ENCODE results near the gene HSF2BP. TPM values are rescaled to one million over a fixed set of nuclear protein-coding genes. Genes with fewer than 3 reads are reported as not detected.
"Not testable (repeated sequence)": the region's sequence is repeated elsewhere in the genome, so short reads cannot be mapped to it uniquely, and the experiment has no call there.

HSF2BP gene
- polyA plus RNA-seq, 1 donor (not counting 4 experiments of a cell fraction or from before 2014, with no cell fraction given) = 6.1 TPM

DNA sequence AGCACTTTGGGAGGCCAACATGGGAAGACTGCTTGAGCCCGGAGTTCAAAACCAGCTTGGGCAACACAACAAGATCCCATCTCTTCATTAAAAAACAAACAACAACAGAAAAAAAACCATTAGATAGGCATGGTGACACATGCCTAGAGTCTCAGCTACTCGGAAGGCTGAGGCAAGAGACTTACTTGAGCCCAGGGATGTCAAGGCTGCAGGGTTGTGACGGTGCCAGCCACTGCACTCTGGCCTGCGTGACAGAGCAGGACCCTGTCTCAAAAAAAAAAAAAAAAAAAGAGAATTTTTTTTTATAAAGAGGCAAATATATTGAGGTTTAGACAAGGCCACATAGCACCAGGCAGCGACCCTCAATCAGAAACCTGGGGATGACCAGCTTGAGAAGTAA is 62.7 kb downstream of the HSF2BP start:
- H3K9me1 ChIP-seq (ENCODE audit: control insufficient read depth, extremely low read depth, insufficient read depth, low read length) = no peaks in the 10 kb centered on the region
- H3K9me3 ChIP-seq (ENCODE audit: control insufficient read depth, low read depth, low read length) = no peaks in the 10 kb centered on the region
- dilution Hi-C loops (cut with MboI; ENCODE audit: extremely low pct_ligation_motif_present, low sequenced_read_pairs) = no loop called here
- no peaks in the 10 kb centered on the region for H4K20me1 ChIP-seq (ENCODE audit: control insufficient read depth, extremely low read depth, insufficient read depth, low read length)
- no peaks in the 10 kb centered on the region for H3K27me3 ChIP-seq (ENCODE audit: control insufficient read depth, extremely low read depth, insufficient read depth, low read length)
- H3K9ac ChIP-seq (ENCODE audit: control insufficient read depth, extremely low read depth, insufficient read depth, low read length) = peak overlapping the region; percentile 50
- H2AFZ ChIP-seq (ENCODE audit: control insufficient read depth, low read length) = no peak overlapping the region
- DNase-seq (ENCODE audit: low read depth, low spot score) = no peak
- peak overlapping the region; percentile 52 for H3K4me2 ChIP-seq (ENCODE audit: control insufficient read depth, extremely low read depth, insufficient read depth, low read depth, low read length)
- no peaks in the 10 kb centered on the region for H3K36me3 ChIP-seq (ENCODE audit: control insufficient read depth in 2 of 2, extremely low read depth in 1 of 2, insufficient read depth in 2 of 2, low read length in 2 of 2)
- peak overlapping the region; percentile 70 for H3K27ac ChIP-seq (ENCODE audit: control insufficient read depth, insufficient read depth, low read length)
- no peak for FAIRE-seq
- H3K79me2 ChIP-seq (ENCODE audit: control insufficient read depth, insufficient read depth, low read length) = no peaks in the 10 kb centered on the region
- H3K4me3 ChIP-seq (ENCODE audit: control insufficient read depth in 2 of 3, extremely low read depth in 1 of 3, insufficient read depth in 2 of 3, low read depth in 1 of 3, low read length in 3 of 3) = no peak overlapping the region
- TF ChIP-seq EZH2 (IDR thresholded peaks at IDR 0.05; ENCODE audit: low read length) = no peak
- TF ChIP-seq, protein P1, sequence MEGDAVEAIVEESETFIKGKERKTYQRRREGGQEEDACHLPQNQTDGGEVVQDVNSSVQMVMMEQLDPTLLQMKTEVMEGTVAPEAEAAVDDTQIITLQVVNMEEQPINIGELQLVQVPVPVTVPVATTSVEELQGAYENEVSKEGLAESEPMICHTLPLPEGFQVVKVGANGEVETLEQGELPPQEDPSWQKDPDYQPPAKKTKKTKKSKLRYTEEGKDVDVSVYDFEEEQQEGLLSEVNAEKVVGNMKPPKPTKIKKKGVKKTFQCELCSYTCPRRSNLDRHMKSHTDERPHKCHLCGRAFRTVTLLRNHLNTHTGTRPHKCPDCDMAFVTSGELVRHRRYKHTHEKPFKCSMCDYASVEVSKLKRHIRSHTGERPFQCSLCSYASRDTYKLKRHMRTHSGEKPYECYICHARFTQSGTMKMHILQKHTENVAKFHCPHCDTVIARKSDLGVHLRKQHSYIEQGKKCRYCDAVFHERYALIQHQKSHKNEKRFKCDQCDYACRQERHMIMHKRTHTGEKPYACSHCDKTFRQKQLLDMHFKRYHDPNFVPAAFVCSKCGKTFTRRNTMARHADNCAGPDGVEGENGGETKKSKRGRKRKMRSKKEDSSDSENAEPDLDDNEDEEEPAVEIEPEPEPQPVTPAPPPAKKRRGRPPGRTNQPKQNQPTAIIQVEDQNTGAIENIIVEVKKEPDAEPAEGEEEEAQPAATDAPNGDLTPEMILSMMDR (optimal IDR thresholded peaks at IDR 0.05 in 1 of 3, IDR thresholded peaks at IDR 0.05 in 1 of 3, conservative IDR thresholded peaks at IDR 0.05 in 1 of 3; ENCODE audit: extremely low read depth in 1 of 3, insufficient read depth in 2 of 3, low read length in 3 of 3) = no peak
- H3K4me1 ChIP-seq (ENCODE audit: control insufficient read depth, extremely low read depth, insufficient read depth, low read length) = peaks cover 51% of the 10 kb centered on the region

DNA sequence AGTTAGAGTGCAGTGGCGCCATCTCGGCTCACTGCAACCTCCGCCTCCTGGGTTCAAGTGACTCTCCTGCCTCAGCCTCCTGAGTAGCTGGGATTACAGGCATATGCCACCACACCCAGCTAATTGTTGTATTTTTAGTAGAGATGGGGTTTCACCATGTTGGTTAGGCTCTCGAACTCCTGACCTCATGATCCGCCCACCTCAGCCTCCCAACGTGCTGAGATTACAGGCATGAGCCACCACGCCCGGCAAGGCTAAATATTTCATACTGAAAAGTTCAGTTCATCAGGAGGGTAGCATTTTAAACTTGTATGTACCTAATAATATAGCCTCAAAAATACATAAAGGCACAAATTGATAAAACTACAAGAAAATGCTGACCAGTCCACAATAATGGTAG is 63.5 kb downstream of the HSF2BP start:
- H3K4me3 ChIP-seq (ENCODE audit: control insufficient read depth in 2 of 3, extremely low read depth in 1 of 3, insufficient read depth in 2 of 3, low read depth in 1 of 3, low read length in 3 of 3); H3K36me3 ChIP-seq (ENCODE audit: control insufficient read depth in 2 of 2, extremely low read depth in 1 of 2, insufficient read depth in 2 of 2, low read length in 2 of 2); dilution Hi-C loops (cut with MboI; ENCODE audit: extremely low pct_ligation_motif_present, low sequenced_read_pairs); H3K9me1 ChIP-seq (ENCODE audit: control insufficient read depth, extremely low read depth, insufficient read depth, low read length); H3K27ac ChIP-seq (ENCODE audit: control insufficient read depth, insufficient read depth, low read length); H3K9ac ChIP-seq (ENCODE audit: control insufficient read depth, extremely low read depth, insufficient read depth, low read length); H3K4me2 ChIP-seq (ENCODE audit: control insufficient read depth, extremely low read depth, insufficient read depth, low read depth, low read length); H3K27me3 ChIP-seq (ENCODE audit: control insufficient read depth, extremely low read depth, insufficient read depth, low read length); FAIRE-seq; DNase-seq (ENCODE audit: low read depth, low spot score); H3K9me3 ChIP-seq (ENCODE audit: control insufficient read depth, low read depth, low read length); H2AFZ ChIP-seq (ENCODE audit: control insufficient read depth, low read length); H3K79me2 ChIP-seq (ENCODE audit: control insufficient read depth, insufficient read depth, low read length); H4K20me1 ChIP-seq (ENCODE audit: control insufficient read depth, extremely low read depth, insufficient read depth, low read length): not testable (repeated sequence)
- peaks cover 43% of the 10 kb centered on the region for H3K4me1 ChIP-seq (ENCODE audit: control insufficient read depth, extremely low read depth, insufficient read depth, low read length)

DNA sequence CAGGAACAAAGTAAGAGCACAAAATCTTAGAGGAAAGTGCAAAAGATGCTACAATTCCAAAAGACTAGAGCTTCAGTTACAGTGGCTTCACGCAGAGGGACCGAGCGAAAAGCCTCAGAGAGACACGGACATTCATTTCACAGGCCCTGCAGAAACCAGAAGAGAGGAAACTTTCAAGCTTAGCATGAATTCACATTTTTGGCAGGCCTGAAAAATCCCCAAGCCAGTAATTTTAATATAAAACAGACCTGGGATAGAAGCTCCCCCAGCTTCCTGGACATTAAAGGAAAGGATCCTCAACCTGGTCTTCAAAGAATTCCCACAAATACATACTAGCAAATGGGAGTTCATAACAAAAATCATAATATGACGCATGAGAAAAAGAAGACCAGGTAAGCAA is 66.2 kb downstream of the HSF2BP start:
- H4K20me1 ChIP-seq (ENCODE audit: control insufficient read depth, extremely low read depth, insufficient read depth, low read length) = no peaks in the 10 kb centered on the region
- no peak for TF ChIP-seq EZH2 (IDR thresholded peaks at IDR 0.05; ENCODE audit: low read length)
- TF ChIP-seq, protein P1 (optimal IDR thresholded peaks at IDR 0.05 in 1 of 3, IDR thresholded peaks at IDR 0.05 in 1 of 3, conservative IDR thresholded peaks at IDR 0.05 in 1 of 3; ENCODE audit: extremely low read depth in 1 of 3, insufficient read depth in 2 of 3, low read length in 3 of 3) = no peak
- no peak overlapping the region for H3K9ac ChIP-seq (ENCODE audit: control insufficient read depth, extremely low read depth, insufficient read depth, low read length)
- no peaks in the 10 kb centered on the region for H3K9me1 ChIP-seq (ENCODE audit: control insufficient read depth, extremely low read depth, insufficient read depth, low read length)
- no peak for DNase-seq (ENCODE audit: low read depth, low spot score)
- FAIRE-seq = no peak
- no peak overlapping the region for H3K4me2 ChIP-seq (ENCODE audit: control insufficient read depth, extremely low read depth, insufficient read depth, low read depth, low read length)
- H3K79me2 ChIP-seq (ENCODE audit: control insufficient read depth, insufficient read depth, low read length) = peaks cover 3% of the 10 kb centered on the region
- H3K4me1 ChIP-seq (ENCODE audit: control insufficient read depth, extremely low read depth, insufficient read depth, low read length) = peaks cover 34% of the 10 kb centered on the region
- no peak overlapping the region for H2AFZ ChIP-seq (ENCODE audit: control insufficient read depth, low read length)
- dilution Hi-C loops (cut with MboI; ENCODE audit: extremely low pct_ligation_motif_present, low sequenced_read_pairs) = no loop called here
- no peak overlapping the region for H3K27ac ChIP-seq (ENCODE audit: control insufficient read depth, insufficient read depth, low read length)
- H3K27me3 ChIP-seq (ENCODE audit: control insufficient read depth, extremely low read depth, insufficient read depth, low read length) = no peaks in the 10 kb centered on the region
- H3K9me3 ChIP-seq (ENCODE audit: control insufficient read depth, low read depth, low read length) = no peaks in the 10 kb centered on the region
- no peak overlapping the region for H3K4me3 ChIP-seq (ENCODE audit: control insufficient read depth in 2 of 3, extremely low read depth in 1 of 3, insufficient read depth in 2 of 3, low read depth in 1 of 3, low read length in 3 of 3)
- H3K36me3 ChIP-seq (ENCODE audit: control insufficient read depth in 2 of 2, extremely low read depth in 1 of 2, insufficient read depth in 2 of 2, low read length in 2 of 2) = no peaks in the 10 kb centered on the region
